Neural cell (in vitro differentiated cells): ENCODE data around the gene FBL.

ENCODE experiments used
- CTCF ChIP-seq: fragments of 450-650 bp; IDR thresholded peaks from 2 replicates; pipeline ENCODE4 v1.5.1; 2014; ENCODE audit warnings: antibody characterized with exemption, mild to moderate bottlenecking, moderate library complexity; ENCODE audit not compliant: poor library complexity, severe bottlenecking
- EZH2 ChIP-seq: fragments of 200-600, 300-800 bp; shearing (Covaris generic), sonication (generic); IDR thresholded peaks from 2 replicates; pipeline ENCODE4 v1.6.1; 2014; ENCODE audit warnings: antibody characterized with exemption, low read length, borderline replicate concordance, mild to moderate bottlenecking; ENCODE audit not compliant: insufficient read depth, poor library complexity, severe bottlenecking
- POLR2AphosphoS5 ChIP-seq: IDR thresholded peaks from 2 replicates; pipeline ENCODE4 v1.6.1; 2012
- RAD21 ChIP-seq: fragments of 450-650 bp; conservative IDR thresholded peaks from 2 replicates; pipeline ENCODE4 v1.6.1; 2014; ENCODE audit warnings: antibody characterized with exemption, mild to moderate bottlenecking, moderate library complexity

- no peak for TF ChIP-seq RAD21
- no peak for TF ChIP-seq CTCF
- no peak for TF ChIP-seq EZH2
- TF ChIP-seq POLR2AphosphoS5: no peak
These were observed 51.2 kb downstream of the FBL start for GRCh38 chr19:39795001-39795400.
